HG03196 (cell line): ENCODE measurements around the gene SPATS1.

ENCODE experiments used
- ATAC-seq: cut with Tn5 transposase; IDR thresholded peaks from one replicate; pipeline ENCODE4 v1.9.1; 2021; ENCODE audit not compliant: unreplicated experiment

SPATS1 gene

GRCh38 chr6:44386364-44386928 lies 44.0 kb downstream of the SPATS1 start:
- no peak for ATAC-seq

- ATAC-seq, result no peak
Observed at GRCh38 chr6:44386929-44387345, 44.5 kb downstream of the SPATS1 start.

DNA sequence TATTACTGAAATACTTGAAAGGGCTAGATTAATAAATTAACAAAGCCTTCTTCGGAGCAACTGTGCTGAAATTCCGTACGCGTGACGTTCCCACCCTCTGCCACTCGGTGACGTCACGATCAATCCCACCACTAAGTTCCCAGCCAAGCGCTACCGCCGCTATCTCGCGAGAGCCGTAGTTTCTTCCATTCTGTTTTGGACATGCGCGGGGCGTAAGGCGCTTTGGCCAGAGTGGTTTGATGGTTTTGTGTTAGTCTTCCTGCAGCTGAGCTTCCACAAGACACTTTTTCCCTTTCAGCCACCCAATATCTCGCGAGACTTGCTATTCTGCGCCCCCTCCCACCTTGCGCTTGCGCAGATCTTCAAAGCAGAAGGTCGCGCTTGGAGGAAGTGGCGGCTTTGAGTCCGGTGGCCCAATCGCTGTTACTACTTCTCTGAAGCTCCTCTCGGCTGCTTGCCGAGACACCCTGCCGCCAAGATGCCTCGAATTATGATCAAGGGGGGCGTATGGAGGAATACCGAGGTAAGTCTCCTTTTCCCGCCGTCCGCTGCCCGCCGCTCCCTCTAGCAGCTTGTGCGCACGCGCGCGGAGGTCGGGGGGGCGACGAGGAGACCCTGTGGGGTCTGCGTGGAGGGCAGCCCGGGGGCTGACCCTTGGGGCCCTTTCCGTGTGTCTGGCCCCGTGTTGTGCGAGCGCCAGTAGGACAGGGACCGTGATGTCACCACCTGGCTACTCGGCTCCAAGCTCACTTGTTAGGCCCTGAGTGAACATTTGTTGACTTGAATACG lies 45.1 kb downstream of the SPATS1 start, which contains the start of gene CDC5L:
Gene CDC5L, plus strand, starts transcription at position 361 of the 789 bp plus-strand sequence. Its CDS starts 118 bp downstream, at position 479.
- ATAC-seq, result peak; percentile 87

- no peak for ATAC-seq
Observed at GRCh38 chr6:44388135-44388487, 45.7 kb downstream of the SPATS1 start.

GRCh38 chr6:44388887-44389286 lies 46.4 kb downstream of the SPATS1 start:
- ATAC-seq, result no peak

DNA sequence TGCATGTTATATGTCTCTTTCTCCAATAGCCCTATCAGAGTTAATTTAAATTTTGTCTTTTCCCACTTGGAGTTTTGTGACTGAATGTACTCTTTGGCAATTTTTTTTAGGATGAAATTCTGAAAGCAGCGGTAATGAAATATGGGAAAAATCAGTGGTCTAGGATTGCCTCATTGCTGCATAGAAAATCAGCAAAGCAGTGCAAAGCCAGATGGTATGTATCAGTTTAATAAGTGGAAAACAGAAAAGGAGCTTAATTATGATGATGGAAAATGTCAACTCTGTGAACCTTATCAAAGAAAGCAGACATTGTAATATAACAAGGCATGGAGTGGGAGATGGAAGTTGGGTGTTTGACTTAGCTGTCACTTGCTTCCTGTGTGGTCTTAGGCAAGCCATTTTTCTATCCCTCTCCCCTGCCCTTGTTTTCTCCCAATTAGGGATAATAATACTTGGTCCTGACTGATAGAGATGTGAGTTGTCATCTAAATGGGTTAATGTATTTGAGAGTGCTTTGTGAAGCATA lies 47.8 kb downstream of the SPATS1 start:
- ATAC-seq, result no peak
